ENCODE measurements around the gene ATP6V1G2. TPM values are rescaled to one million over a fixed set of nuclear protein-coding genes. Genes with fewer than 3 reads are reported as not detected.

ATP6V1G2 gene
- 0.43 and 1.5 TPM in 2 replicates for total RNA-seq

DNA sequence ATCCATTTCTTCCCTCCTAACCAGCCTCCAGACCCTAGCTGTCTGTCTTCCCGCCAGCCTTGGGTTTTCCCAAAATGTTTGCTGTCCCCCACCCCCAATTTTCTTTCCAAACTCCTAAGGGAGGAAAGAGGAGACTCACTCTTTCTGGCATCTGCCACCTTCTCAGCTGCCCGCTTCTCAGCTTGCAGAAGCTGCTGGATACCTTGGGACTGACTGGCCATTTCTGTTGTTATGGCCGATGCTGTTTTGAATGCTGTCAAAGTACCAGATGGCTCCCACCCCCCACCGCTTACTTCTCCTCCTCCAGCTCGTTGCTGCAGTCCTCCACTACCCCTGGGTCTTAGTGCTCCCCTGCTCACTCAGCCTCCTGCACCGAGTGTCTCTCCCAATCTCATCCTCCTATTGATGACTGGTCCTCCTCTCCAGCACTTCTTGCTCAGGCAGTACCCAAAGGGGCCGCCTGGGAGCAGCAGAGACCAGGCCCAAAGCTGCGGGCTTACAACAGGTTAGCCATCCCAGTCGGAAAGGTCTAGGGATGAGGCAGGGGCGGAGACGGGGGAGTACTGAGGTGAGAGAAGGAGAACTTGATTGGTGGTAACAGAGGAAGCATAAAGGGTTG is at the start of gene ATP6V1G2:
Gene ATP6V1G2 (minus strand): TSS at position 270 of the 619 bp plus-strand sequence. CDS start 49 bp downstream, at position 221.

GRCh38 chr6:31586008-31586407 is 39.6 kb upstream of the ATP6V1G2 start, which contains the start of gene LST1:
LST1 (plus strand) TSS chr6:31586277; CDS start chr6:31587300, 1,023 bp downstream.

DNA sequence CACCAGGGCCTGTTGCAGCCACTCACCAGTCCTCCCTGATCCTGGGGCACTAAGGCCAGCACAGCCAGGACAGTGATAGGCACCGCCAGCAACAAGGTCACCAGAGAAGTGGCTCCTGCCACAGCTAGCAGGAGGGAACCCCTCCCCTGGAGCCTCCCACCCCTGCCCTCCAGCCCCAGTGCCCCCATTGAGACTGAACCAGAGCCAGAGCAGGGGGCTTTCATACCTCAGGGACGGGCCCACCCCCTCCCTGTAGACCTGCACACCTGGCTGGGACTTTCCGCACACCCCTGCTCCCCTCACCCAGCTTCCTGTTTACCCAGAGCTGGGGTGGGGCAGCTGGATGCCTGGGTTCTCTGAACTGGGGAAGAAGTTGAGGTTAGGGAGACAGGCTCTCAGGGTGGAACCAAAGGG is 35.8 kb upstream of the ATP6V1G2 start, which contains the start of gene LTB:
Gene LTB (minus strand): TSS at position 195 of the 414 bp plus-strand sequence. CDS start 7 bp downstream, at position 188.

GRCh38 chr6:31575335-31575901 is 29.0 kb upstream of the ATP6V1G2 start, which contains the start of gene TNF:
TNF (plus strand) TSS chr6:31575565; CDS start chr6:31575742, 177 bp downstream.

GRCh38 chr6:31572041-31572911 is 25.9 kb upstream of the ATP6V1G2 start, which contains the start of gene LTA:
LTA (plus strand) TSS chr6:31572289; CDS start chr6:31572743, 454 bp downstream.

DNA sequence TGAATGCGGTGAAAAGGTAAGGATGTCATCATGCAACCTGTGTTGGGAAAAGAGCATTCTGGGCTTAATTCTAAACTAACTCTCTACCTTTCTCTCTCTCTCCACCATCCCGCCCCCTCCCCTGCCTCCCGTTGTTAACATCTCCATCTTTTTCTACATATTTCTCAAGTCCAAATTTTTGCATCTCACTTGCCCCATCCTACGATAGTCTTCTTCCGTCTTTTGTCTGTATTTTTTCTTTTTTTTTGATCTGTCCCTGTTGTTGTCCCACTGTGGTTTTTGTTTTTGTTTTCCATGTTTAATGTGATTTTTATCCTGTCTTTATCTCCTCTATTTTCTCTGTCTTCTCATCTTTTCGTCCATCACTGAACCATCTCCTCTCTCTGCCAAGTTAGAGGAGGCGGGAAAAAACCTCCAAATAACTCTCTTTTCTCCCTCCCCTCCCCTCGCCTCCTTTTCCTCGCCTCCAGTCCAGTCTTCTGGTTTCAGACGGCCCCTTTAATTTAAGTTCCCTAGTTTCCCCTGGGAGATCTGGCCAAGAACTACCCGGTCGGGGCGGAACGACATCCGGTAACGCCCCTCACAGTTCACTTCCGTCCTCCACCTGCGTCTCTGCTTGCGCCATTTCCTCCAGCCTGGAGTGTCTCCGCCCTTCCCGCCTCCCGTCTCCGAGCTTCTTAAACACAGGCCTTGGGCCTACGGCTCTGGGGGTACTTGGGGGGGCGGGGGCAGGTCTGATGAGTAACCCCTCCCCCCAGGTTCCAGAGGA is 734 bp upstream of the ATP6V1G2 start, which contains the start of gene NFKBIL1:
Gene NFKBIL1 (plus strand): TSS at position 651 of the 769 bp plus-strand sequence. CDS start 87 bp downstream, at position 738.

GRCh38 chr6:31541658-31542521 is 4.5 kb downstream of the ATP6V1G2 start, which contains the start of gene DDX39B:
DDX39B (minus strand) TSS chr6:31542003; CDS start chr6:31540532, 1,471 bp downstream.

GRCh38 chr6:31528821-31529328 is 17.5 kb downstream of the ATP6V1G2 start, which contains the start of gene MCCD1:
MCCD1 (plus strand) TSS chr6:31528962; CDS start chr6:31529015, 53 bp downstream.

GRCh38 chr6:31497531-31498476 is 48.6 kb downstream of the ATP6V1G2 start, which contains the start of gene MICB:
MICB (plus strand) TSS chr6:31498145; CDS start chr6:31498194, 49 bp downstream.

Small RNA genes lying within 50 kb of the gene (small RNA-seq; reads per million reads assigned to genes)
- gene AL663061.1 (ENCODE audit: low replicate concordance) = not detected
- not detected for gene RF00019 (ENCODE audit: low replicate concordance)
- 893 reads per million, percentile 99 among the genes with 10 or more reads in this experiment for gene SNORD117 (ENCODE audit: low replicate concordance)
- gene SNORD84 (ENCODE audit: low replicate concordance) = not detected

Other genes starting within 250 kb of the ATP6V1G2 start
- 354 and 429 TPM in 2 replicates for gene HLA-B, start 189.4 kb downstream of the ATP6V1G2 start, total RNA-seq
- gene MICA, start 143.0 kb downstream of the ATP6V1G2 start, total RNA-seq = 32.2 and 48.0 TPM in 2 replicates
- gene MICB, start 48.5 kb downstream of the ATP6V1G2 start, total RNA-seq = 22.5 and 49.2 TPM in 2 replicates
- gene MCCD1, start 17.6 kb downstream of the ATP6V1G2 start, total RNA-seq = not detected in 2 replicates
- gene DDX39B, start 4.6 kb downstream of the ATP6V1G2 start, total RNA-seq = 317 and 546 TPM in 2 replicates
- gene NFKBIL1, start 1.0 kb upstream of the ATP6V1G2 start, total RNA-seq = 19.9 and 35.5 TPM in 2 replicates
- gene LTA, start 25.7 kb upstream of the ATP6V1G2 start, total RNA-seq = not detected in 2 replicates
- gene TNF, start 29.0 kb upstream of the ATP6V1G2 start, total RNA-seq = under 0.01 and 0.29 TPM in 2 replicates
- not detected in 2 replicates for gene LTB, start 35.8 kb upstream of the ATP6V1G2 start, total RNA-seq
- gene LST1, start 39.7 kb upstream of the ATP6V1G2 start, total RNA-seq = not detected in 2 replicates
- gene NCR3, start 46.4 kb upstream of the ATP6V1G2 start, total RNA-seq = not detected in 2 replicates
- not detected in 2 replicates for gene AIF1, start 68.6 kb upstream of the ATP6V1G2 start, total RNA-seq
- gene PRRC2A, start 74.1 kb upstream of the ATP6V1G2 start, total RNA-seq = 55.1 and 105 TPM in 2 replicates
- 185 and 217 TPM in 2 replicates for gene BAG6, start 106.1 kb upstream of the ATP6V1G2 start, total RNA-seq
- 0.72 and 3.3 TPM in 2 replicates for gene APOM, start 109.3 kb upstream of the ATP6V1G2 start, total RNA-seq
- 17.1 and 25.5 TPM in 2 replicates for gene C6orf47, start 114.2 kb upstream of the ATP6V1G2 start, total RNA-seq
- 20.0 and 22.8 TPM in 2 replicates for gene GPANK1, start 118.4 kb upstream of the ATP6V1G2 start, total RNA-seq
- gene CSNK2B, start 119.5 kb upstream of the ATP6V1G2 start, total RNA-seq = 198 and 356 TPM in 2 replicates
- gene LY6G5B, start 123.4 kb upstream of the ATP6V1G2 start, total RNA-seq = 5.2 and 8.3 TPM in 2 replicates
- gene LY6G5C, start 134.5 kb upstream of the ATP6V1G2 start, total RNA-seq = 0.66 and 2.7 TPM in 2 replicates
- 48.6 and 51.0 TPM in 2 replicates for gene ABHD16A, start 156.7 kb upstream of the ATP6V1G2 start, total RNA-seq
- gene LY6G6F, start 160.3 kb upstream of the ATP6V1G2 start, total RNA-seq = not detected in 2 replicates
- not detected in 2 replicates for gene LY6G6D, start 168.7 kb upstream of the ATP6V1G2 start, total RNA-seq
- not detected in 2 replicates for gene LY6G6C, start 175.1 kb upstream of the ATP6V1G2 start, total RNA-seq
- gene MPIG6B, start 176.8 kb upstream of the ATP6V1G2 start, total RNA-seq = not detected in 2 replicates
- gene DDAH2, start 182.7 kb upstream of the ATP6V1G2 start, total RNA-seq = 36.5 and 45.7 TPM in 2 replicates
- 585 and 1,126 TPM in 2 replicates for gene CLIC1, start 189.9 kb upstream of the ATP6V1G2 start, total RNA-seq
- gene MSH5, start 193.4 kb upstream of the ATP6V1G2 start, total RNA-seq = 7.0 and 26.8 TPM in 2 replicates
- gene SAPCD1, start 216.0 kb upstream of the ATP6V1G2 start, total RNA-seq = 0.44 and 1.1 TPM in 2 replicates
- gene VWA7, start 230.7 kb upstream of the ATP6V1G2 start, total RNA-seq = 0.14 and 0.44 TPM in 2 replicates
- 51.6 and 105 TPM in 2 replicates for gene VARS1, start 249.1 kb upstream of the ATP6V1G2 start, total RNA-seq